A673 (cell line): ENCODE data around the gene SCN9A.

ENCODE experiments used
- EZH2 ChIP-seq: fragments of 200-600 bp; sonication (generic); IDR thresholded peaks from 2 replicates; pipeline ENCODE4 v1.6.1; 2017; ENCODE audit warnings: borderline replicate concordance, low read depth, mild to moderate bottlenecking, mixed read lengths, antibody characterized with exemption, low read length; ENCODE audit not compliant: poor library complexity, severe bottlenecking
- TF ChIP-seq, protein P1 (sequence below): fragments of 300-800, 200-600 bp; sonication (generic); conservative IDR thresholded peaks from 2 replicates; pipeline ENCODE4 v1.5.1; 2017; ENCODE audit warnings: low read depth, mild to moderate bottlenecking, antibody characterized with exemption, low read length, moderate library complexity, mixed read lengths

DNA sequence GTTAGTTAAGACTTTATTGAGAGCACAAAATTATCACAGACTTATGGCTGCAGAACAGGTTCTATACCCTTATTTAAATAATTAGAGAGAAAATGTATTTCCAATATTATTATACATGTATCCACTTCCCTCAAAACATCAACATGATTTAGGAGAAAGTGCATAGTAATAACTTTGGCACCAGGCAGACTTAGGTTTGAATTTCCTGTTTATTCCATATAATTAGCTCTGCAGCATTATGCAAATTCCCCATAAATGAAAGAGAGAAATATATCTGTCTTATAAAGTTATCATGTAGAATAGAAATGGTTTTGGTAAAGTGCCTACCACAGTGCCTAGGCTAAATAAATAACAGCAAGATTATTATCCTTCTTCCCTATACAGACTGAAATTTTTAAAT is 15.3 kb downstream of the SCN9A start:
- TF ChIP-seq, protein P1, sequence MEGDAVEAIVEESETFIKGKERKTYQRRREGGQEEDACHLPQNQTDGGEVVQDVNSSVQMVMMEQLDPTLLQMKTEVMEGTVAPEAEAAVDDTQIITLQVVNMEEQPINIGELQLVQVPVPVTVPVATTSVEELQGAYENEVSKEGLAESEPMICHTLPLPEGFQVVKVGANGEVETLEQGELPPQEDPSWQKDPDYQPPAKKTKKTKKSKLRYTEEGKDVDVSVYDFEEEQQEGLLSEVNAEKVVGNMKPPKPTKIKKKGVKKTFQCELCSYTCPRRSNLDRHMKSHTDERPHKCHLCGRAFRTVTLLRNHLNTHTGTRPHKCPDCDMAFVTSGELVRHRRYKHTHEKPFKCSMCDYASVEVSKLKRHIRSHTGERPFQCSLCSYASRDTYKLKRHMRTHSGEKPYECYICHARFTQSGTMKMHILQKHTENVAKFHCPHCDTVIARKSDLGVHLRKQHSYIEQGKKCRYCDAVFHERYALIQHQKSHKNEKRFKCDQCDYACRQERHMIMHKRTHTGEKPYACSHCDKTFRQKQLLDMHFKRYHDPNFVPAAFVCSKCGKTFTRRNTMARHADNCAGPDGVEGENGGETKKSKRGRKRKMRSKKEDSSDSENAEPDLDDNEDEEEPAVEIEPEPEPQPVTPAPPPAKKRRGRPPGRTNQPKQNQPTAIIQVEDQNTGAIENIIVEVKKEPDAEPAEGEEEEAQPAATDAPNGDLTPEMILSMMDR = no peak
- TF ChIP-seq EZH2 = no peak
